Fibroblast of the conjunctiva (primary cell): ENCODE data around the gene PREX1.

Experiments
- DNase-seq: peaks from one replicate; pipeline ENCODE4 v3.0.0-alpha.2; 2010; ENCODE audit warnings: low read depth

The PREX1 gene

DNA sequence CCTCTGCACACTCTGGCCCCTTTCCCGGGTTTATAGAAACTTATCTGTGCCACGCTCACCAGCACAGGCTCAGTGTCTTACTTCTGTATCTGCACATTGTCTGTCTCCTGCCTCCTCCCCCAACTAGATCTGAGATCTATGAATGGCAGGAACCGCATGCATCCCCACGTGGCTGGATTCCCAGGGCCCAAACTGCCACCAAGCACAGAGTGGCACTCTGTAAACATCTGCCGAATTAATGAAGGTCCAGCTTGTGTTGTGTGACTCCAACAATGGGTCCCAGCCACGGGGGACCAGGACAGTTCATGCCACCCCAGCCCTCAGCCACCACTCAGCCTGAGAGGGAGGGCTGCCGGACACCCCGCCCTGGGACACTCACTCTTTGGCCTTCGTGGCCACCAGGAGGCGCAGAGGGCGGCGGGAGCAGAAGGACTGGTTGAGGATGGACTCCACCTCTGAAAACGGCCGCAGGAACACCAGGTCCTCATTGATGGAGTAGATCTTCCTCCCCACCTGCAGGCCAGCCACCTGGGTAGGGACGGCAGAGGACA, 171.1 kb downstream of the PREX1 start:
- DNase-seq: no peak

DNA sequence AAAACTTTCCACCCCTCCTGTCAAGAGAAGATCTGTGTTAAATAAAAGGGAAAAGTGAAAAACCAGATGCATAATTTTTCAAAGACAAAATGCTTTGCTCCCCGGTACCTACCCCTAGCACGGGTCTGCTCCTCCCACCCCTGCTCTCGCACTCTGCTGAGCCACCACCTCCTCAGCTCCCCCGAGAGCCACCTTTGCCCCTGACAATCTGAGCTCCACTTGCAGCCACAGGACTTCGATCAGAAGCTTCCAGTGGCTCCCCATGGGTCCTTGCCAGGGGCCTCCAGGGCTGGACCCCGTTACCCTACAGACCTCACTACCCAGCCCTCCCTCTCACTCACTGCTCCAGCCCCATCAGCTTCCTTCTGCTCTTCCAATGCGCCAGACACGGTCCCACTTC, 171.7 kb downstream of the PREX1 start:
- DNase-seq: no peak

DNA sequence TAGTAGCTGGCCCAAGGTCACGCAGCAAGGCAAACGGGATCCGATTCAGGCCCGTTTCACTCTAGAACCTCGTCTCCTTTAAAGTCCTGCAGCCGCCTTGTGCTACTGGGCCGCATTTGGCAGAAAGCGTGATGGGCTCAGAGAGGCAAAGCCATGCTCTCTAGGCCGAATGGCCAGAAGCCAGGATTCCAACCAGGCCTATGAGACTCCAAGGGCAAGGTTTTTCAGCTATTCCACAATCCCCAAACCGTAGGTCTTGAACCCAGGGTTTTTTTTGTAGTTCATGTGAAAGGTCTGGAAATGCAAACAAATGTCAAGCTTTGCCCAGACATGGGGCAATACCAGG, 174.1 kb downstream of the PREX1 start:
- no peak for DNase-seq

DNA sequence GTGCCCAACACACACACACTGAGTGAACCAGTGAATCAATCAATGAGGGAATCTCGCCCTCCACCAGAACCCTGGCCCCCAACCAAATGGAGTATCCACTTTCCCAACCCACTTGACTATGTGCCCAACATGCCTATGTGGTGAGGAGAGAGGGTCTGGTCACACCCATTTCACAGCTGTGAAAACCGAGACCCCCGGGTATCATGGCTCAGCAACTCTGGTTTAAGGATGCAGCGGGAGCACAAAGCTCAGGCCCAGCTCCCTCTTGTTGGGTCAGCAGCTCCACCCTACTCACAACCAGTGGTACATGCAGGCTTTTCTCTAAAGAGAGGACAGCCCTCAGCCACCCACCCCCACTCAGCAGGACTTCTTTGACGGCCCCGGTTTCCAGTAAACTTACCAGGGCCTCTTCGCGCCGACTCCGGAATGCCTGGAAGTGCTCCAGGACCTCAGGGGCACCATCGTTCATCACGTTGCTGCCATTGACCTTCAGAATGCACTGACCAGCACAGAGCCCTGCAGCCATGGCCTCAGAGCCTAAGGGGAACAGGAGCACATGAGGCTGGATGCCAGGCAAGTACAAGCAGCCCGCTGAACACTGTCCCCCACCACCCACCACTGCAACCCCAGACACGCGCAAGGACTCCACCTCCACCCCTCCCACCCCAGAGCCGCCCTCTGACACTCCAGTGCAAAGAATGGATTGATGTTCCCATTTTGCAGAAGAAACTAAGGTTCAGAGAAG, 174.7 kb downstream of the PREX1 start:
- DNase-seq: no peak

DNA sequence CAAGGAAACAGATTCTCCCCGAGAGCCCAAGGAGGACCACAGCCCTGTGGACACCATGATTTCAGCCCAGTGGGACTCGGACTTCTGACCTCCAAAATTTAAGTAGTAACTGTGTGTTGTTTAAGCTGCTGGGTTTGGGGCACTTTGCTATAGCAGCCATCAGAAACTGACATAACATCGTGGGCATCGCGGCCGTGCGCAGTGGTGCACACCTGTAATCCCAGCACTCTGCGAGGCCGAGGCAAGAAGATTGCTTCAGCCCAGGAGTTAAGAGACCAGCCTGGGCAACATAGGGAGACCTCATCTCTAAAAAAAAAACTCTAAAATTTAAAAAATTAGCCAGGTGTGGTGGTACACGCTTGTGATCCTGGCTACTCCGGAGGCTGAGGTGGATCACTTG, 175.8 kb downstream of the PREX1 start:
- no peak for DNase-seq

DNA sequence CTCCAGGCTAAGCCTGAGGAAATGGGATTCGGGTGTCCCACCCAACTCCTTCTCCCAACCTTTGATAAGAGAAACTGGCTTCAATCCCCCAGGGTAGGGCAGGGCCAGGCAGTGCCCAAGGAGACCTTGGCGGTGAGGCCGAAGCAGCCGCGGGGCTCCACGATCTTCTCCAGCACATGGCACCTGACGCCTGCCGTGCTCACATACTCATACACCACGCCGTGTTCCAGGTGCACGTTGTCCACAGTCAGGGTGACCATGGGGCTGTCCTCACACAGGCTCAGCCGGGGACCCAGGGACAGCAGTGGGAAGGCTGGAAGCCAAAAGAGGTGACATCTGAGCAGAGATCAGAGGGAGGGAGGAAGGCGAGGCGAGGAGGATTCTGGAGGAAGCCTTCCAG, 176.5 kb downstream of the PREX1 start:
- DNase-seq: no peak

DNA sequence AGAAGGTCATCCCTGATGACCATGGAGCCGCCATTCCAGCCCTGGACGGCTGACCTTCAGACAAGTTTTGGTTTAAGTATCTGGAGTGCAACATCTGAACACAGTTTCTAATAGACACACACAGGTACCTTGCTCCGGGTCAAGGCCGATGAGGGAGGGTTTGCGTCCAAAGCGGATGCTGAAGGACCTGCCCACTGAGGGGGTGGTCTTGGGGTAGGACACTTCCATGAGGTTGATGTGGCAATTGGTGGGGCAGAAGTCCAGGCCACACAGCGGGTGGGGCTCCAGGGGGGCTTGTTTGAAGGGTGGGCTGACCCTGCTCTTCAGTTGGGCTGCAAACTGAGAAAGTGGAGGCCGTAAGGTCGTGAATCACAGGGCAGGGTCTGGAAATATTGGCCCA, 177.9 kb downstream of the PREX1 start:
- no peak for DNase-seq

DNA sequence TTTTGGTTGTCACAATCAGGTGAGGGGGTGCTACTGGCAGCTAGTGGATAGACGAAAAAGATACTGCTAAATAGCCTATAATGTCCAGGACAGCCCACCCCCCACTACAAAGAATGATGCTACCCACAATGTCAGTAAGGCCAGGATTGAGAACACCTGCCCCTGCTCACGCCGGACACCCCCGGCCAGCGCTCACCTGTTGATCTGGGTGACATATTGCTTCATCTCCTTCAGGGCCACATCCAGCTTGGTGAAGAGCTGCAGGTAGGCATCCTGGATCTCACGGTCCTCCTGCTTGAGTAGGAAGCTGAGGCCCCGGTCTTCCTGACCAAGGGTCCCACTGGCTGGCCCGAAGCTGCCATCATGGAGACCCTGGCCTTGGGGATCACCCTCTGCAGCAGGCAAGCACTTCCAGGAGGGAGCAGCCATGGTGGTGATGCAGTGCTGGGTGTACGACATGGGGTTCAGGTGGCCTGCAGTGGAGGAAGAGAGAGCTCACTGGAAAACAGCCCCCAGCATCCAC, 178.6 kb downstream of the PREX1 start:
- no peak for DNase-seq

DNA sequence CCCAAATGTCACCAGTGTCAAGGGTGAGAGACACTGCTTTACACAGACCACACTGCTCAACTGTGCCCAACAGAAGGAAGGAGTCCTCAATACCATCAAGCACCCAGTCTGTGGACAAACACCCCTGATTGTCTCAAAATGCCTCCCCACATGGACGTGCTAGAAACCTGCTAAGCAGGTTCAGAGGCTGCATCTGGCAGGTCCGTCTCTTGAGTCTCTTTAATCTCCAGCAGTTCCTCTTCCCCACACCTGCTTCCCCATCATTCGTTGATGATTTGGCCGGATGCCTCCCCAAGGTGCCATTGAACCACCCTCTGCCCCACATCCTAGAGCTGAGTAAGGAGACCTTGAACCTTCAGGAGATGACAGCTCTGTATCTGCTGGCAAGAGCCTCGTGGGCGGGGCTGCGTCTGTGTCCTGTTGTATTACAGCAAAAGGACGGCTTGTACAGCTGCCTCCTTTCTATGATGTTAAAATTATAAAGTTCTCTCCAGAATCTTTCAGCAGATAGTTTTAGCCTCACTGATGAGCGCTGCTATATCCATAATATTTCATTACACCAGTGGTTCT, 179.2 kb downstream of the PREX1 start:
- no peak for DNase-seq

DNA sequence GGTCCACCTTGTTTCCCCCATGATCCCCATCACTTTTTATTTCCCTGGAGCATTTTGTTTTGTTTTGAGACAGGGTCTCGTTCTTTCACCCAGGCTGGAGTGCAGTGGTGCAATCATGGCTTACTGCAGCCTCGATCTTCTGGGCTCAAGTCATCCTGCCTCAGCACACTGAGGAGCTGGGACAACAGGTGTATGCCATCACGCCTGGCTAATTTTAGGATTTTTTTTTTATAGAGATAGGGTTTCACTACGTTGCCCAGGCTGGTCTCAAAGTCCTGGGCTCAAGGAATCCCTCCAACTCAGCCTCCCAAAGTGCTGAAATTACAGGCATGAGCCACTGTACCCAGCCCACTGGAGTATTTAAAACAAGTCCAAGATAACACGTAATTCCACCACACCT, 179.9 kb downstream of the PREX1 start:
- no peak for DNase-seq

DNA sequence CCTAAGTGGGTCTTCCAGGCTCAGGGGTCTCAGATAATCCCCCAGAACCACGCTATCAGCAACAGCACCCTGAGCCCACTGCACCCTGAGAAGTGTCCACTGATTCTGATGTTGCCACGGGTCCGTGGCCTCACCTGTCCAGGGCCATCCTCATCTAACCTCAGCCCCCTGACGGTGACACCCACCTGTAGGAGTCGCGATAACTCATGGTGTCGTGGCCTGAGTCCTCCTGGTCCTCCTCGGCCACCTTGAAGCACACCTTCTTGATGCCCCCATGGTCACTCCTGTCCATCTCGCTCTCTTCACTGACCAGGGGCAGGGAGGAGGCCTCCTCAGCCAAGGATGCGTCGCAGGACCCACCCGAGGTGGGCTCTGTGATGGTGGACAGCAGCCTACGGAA, 182.1 kb downstream of the PREX1 start:
- no peak for DNase-seq

DNA sequence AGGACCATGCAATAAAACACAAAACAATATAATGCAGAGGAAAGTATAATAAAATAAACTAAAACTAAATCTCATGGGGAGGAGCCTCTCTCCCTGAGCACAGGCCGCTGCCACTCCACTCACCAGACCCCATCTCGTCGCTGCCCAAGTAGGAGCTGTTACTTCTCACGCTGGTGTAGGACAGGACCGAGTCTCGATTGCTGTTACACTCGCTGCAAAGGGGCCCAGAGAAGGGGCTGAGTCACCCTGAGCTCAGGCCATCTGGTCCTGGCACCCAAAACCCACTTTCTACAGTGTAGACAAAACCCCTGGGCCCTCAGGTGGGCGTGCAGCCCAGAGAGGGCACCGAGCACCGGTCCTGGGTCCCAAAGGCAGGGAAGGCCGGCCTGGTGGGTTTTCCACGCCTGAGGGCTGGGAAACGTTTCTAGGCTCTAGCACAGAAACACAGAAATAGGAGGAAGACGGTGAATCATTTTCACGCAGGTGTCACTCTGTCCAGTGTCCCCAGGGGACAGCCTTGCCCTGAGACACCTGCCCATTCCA, 183.4 kb downstream of the PREX1 start:
- DNase-seq: no peak

DNA sequence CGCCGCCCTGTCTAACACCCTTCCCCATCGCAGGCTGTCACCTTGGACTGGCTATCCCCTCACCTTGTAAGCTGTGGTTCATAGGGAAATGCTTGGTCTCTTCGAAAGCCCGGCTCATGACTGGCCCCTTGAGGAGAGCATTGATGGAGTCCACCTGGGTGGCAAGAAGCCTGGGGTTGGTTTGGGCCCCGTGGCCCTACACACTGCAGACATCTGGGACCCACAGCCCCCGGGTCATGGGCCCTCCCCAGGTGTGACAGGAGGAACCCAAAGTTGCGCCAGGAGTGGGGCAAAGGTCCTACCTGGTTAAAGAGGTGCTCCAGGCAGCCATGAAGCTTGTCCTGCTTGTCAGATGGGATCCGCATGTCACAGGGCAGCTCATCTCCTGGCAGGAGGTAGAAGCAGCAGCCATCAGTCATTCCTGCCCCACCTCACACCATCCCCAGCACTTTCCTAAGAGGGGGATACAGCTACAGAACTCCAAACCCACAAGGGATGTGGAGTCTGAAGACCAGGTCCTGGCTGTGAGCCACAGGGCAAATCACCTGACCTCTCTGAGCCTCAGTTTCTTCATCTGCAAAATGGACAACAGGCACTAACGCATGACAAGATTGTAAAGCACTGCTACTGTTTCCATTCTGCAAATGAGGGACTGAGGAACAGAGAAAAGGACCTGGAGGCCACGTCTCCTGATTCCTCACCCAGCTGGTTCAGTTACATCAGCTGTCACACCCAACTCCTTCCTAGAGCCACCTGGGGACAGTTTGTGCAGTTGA, 185.5 kb downstream of the PREX1 start:
- DNase-seq: no peak

DNA sequence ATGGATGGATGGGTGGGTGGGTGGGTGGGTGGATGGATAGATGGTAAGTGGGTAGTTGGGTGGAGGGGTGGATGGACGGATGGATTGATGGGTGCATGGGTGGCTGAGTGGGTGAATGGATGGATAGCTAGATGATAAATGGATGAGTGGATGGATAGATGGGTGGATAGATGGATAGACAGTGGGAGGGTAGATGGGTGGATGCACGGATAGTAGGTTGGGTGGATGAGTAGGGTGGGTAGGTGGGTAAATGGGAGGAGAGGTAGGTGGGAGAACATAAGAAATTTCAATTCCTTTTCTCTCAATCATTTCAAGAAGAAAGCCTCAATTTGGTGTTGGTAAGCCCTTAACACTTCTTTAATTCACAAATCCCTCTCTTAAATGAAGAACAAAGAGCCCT, 186.9 kb downstream of the PREX1 start:
- no peak for DNase-seq

DNA sequence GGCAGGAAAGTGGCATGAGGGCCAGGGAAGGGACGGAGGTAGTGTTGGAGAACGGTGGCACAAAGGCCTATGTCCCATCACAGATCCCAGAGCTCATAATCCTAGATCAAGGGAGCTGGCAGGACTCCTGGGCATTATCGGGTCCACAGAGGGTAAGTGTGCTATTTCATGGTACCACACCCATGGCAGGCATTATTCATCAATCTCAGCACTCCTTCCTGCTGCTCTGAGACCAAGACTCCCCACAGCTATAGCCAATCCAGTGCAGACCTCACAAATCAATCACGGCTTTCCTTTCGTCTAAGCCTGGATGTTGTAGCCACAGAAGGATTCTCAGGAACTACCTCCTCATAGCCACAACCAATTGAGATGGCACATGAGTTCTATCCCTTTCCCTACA, 187.9 kb downstream of the PREX1 start:
- DNase-seq: no peak

DNA sequence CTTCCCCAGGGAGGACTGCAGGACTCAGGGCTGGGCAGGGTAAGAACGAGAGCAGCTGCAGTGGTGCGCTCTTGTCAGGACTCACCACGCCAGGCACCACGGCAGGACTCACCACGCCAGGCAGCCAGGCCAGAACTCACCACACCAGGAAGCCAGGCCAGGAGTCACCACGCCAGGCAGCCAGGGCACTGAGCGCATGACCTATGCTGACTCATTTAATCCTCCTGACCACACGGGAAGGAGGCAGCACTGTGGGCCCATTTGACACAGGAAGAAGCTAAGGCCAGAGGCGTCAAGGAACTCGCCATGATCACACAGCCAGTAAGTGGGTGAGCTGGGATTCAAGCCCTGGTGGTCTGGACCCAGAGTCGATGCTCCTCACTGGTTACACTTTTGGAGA, 189.3 kb downstream of the PREX1 start:
- DNase-seq: no peak

DNA sequence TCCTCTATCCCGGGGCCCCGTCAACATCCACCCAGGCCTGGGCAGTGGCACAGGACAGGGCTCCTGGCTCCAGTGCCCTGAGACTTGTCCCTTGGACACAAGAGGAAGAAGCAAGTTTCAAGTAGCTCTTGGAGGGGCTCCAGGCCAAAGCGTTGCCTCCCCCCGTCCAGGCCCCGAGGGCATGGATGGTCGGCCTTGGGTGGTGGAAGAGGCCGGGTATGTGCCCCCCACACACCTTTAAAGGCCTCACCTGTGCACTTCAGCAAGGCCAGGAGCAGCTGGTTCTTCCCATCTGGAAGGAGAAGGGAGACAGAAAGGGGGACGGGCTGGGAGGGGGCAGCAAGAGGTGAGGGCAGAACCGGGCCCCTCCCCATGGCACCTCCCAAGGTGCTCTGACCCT, 190.3 kb downstream of the PREX1 start:
- DNase-seq: no peak

DNA sequence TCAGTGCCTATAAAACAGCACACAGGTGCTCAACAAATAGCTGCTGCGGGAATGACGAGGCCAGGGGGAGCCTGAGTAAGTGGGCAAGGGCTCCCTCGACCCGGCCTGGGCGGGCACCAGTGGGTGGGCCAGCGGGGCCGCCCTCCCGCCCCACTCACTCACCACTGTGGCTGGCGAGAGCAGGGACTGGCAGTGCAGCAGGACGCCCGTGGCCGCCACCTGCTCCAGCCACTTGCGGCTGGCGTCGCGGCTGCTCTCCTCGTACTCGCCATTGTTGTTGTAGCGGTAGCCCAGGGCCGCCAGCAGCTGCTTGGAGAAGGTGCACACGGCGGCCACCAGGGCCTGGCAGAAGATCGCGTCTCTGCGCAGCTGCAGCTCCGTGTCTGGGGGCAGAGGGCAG, 191.5 kb downstream of the PREX1 start:
- DNase-seq: no peak

DNA sequence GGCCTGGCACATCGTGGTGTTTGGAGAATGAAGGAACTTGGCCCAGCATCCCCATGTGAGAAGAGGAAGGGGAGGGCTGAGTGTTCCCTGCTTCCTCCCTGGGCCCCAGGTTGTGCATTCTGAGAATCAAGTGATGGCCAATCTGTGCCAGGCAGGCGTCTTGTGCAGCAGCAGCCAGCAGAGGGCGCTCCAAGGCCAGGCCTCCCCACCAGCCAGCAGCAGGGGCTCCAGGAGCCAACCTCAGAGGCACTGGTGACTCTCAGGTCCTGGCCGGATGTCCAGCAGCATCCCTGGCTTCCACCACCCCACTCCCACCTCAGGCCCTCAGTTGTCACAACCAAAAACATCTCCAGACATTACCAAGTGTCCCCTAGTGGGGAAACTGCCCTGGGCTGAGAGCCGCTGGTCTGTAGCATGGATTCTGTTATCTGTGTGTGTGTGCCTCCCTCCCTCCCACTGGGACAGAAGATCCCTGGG, 192.0 kb downstream of the PREX1 start:
- DNase-seq: no peak

DNA sequence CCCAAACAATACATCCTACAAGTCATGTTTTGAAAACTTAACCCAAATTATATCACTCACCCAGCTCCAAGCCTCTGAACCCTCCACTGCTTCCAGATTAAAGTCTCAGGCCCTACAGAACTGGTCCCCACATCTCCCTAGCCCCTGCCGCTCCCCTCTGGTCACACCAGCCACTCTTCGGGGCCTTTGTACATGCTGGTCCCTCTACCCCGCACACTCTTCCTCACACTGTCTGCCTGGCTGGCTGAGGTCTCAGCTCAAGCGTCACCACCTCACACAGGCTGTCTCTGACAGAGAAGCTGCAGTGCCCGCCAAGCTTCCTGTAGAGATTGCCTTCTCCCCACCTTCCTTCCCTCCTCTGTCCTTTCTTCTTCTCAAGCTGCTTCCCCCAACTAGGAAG, 192.4 kb downstream of the PREX1 start:
- DNase-seq: no peak

DNA sequence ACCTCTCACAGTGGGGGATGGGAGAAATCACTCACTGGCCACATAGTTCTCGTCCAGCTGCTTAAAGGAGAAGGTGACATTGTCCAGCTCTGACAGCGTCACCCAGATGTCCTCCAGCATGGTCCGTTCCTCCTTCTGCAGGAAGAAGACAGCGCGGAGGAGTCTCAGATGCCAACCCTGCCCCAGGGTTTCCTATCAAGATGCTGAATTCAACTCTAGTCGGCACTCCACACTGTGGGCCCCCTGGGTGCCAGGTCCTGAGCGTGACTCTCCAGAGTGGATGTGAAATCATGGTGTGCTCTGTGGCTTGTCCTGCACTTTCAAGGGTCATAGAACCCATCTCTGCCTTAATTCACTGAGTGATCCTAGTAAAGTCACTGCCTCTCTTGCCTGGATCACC, 193.2 kb downstream of the PREX1 start:
- DNase-seq: no peak

DNA sequence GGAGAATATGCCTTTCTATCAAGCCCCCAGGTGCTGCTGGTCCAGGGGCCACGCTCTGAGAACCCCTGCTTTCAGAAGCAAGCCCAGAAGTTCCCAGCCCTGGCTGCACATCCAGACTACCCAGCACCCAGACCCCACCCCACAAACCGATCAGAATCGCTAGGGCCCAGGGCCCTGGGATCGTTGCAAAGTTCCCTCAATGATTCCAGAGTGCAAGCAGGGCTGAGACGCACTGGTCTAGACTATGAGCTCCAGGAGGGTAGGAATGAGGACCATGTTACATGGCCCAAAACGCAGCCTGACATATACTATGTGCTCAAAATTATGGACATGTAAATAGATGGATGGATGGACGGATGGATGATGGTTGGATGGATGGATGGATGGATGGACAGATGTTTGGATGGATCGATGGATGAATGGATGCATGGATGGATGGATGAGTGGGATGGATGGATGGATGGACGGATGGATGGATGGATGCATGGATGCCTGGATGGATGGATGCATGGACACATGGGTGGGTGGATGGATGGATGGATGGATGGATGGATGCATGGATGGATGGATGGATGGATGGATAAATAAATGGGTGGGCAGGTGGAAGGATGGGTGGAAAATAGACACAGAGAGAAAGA, 194.1 kb downstream of the PREX1 start:
- no peak for DNase-seq
